GM23338 (cell line): Measurements from ENCODE around the gene TP53BP2. TPM values are rescaled to one million over a fixed set of nuclear protein-coding genes. Genes with fewer than 3 reads are reported as not detected.
A peak's percentile ranks its signal among the peaks of the same experiment; 100 is the strongest.

ENCODE experiments used
- ATAC-seq: fragments of 200-7000 bp; cut with Tn5 transposase; 3 replicates; pipeline ENCODE4 v1.9.1; 2020
- DNase-seq: peaks from one replicate; pipeline ENCODE4 v3.0.0-alpha.2; 2015; ENCODE audit warnings: low spot score
- H2AFZ ChIP-seq: fragments of 200-600 bp; sonication (generic); 2 replicates; pipeline ENCODE4 v1.8.0; 2016; ENCODE audit warnings: antibody characterized with exemption, mild to moderate bottlenecking, moderate library complexity
- H3F3A ChIP-seq: fragments of 200-600 bp; sonication (generic); replicated peaks from 2 replicates; pipeline ENCODE4 v1.8.0; 2017; ENCODE audit warnings: antibody characterized with exemption, mixed run types, low read depth
- H3K27ac ChIP-seq: fragments of 200-600 bp; sonication (generic); 2 replicates; pipeline ENCODE4 v1.6.1; 2016; ENCODE audit warnings: low read depth
- H3K27me3 ChIP-seq: fragments of 200-600 bp; sonication (generic); 2 replicates; pipeline ENCODE4 v1.8.0; 2016; ENCODE audit warnings: mild to moderate bottlenecking, mixed run types, moderate library complexity; ENCODE audit not compliant: insufficient read depth
- H3K36me3 ChIP-seq: fragments of 200-600 bp; sonication (generic); 2 replicates; pipeline ENCODE4 v1.8.0; 2016; ENCODE audit warnings: mild to moderate bottlenecking; ENCODE audit not compliant: insufficient read depth
- H3K4me1 ChIP-seq: fragments of 200-600 bp; sonication (generic); 2 replicates; pipeline ENCODE4 v1.8.0; 2016; ENCODE audit warnings: mild to moderate bottlenecking, moderate library complexity; ENCODE audit not compliant: insufficient read depth
- H3K4me2 ChIP-seq: fragments of 200-600 bp; sonication (generic); 2 replicates; pipeline ENCODE4 v1.7.1; 2017; ENCODE audit warnings: mixed run types
- H3K4me3 ChIP-seq: fragments of 200-600 bp; sonication (generic); 2 replicates; pipeline ENCODE4 v1.6.1; 2016; ENCODE audit warnings: mixed run types
- H3K79me2 ChIP-seq: fragments of 200-600 bp; sonication (generic); replicated peaks from 2 replicates; pipeline ENCODE4 v1.8.0; 2017; ENCODE audit warnings: mild to moderate bottlenecking; ENCODE audit not compliant: insufficient read depth
- H3K9me2 ChIP-seq: fragments of 200-600 bp; sonication (generic); 2 replicates; pipeline ENCODE4 v1.8.0; 2017; ENCODE audit not compliant: insufficient read depth
- H4K20me1 ChIP-seq: fragments of 200-600 bp; sonication (generic); replicated peaks from 2 replicates; pipeline ENCODE4 v1.8.0; 2017; ENCODE audit warnings: mild to moderate bottlenecking; ENCODE audit not compliant: insufficient read depth
- H3K27ac Mint-ChIP-seq: 2 replicates; pipeline ENCODE4 v1.8.0; 2020; ENCODE audit warnings: inconsistent platforms, mild to moderate bottlenecking, moderate library complexity, mixed read lengths
- H3K27me3 Mint-ChIP-seq: 3 replicates; pipeline ENCODE4 v1.8.0; 2022; ENCODE audit warnings: low read depth, mild to moderate bottlenecking, moderate library complexity, mixed read lengths, inconsistent platforms; ENCODE audit not compliant: insufficient read depth, poor library complexity
- H3K36me3 Mint-ChIP-seq: 3 replicates; pipeline ENCODE4 v1.8.0; 2021; ENCODE audit warnings: low read depth, mild to moderate bottlenecking, inconsistent platforms, moderate library complexity, mixed read lengths
- H3K4me1 Mint-ChIP-seq: 3 replicates; pipeline ENCODE4 v1.8.0; 2020; ENCODE audit warnings: mild to moderate bottlenecking, inconsistent platforms, mixed read lengths
- H3K4me3 Mint-ChIP-seq: 3 replicates; pipeline ENCODE4 v1.8.0; 2021; ENCODE audit warnings: moderate library complexity, mild to moderate bottlenecking, inconsistent platforms, mixed read lengths
- H3K9me3 Mint-ChIP-seq: 3 replicates; pipeline ENCODE4 v1.8.0; 2020; ENCODE audit warnings: moderate library complexity, mild to moderate bottlenecking, inconsistent platforms, mixed read lengths
- CTCF ChIP-seq, 2 experiments: fragments of 200-600 bp in 1 of 2; sonication (generic) in 1 of 2; conservative IDR thresholded peaks; 2 replicates each; pipeline versions ENCODE4 v1.5.1 to v1.6.1; 2016 to 2017; ENCODE audit warnings: antibody characterized with exemption in 2 of 2, low read depth in 2 of 2, mild to moderate bottlenecking in 2 of 2, moderate library complexity in 1 of 2
- EZH2phosphoT487 ChIP-seq: fragments of 200-600 bp; sonication (generic); IDR thresholded peaks from one replicate; pipeline ENCODE4 v1.8.1; 2018; ENCODE audit warnings: antibody characterized with exemption; ENCODE audit not compliant: unreplicated experiment
- JUNB ChIP-seq: IDR thresholded peaks from one replicate; pipeline ENCODE4 v1.6.1; 2016; ENCODE audit warnings: antibody characterized with exemption; ENCODE audit not compliant: unreplicated experiment
- NANOG ChIP-seq: IDR thresholded peaks from 2 replicates; pipeline ENCODE4 v1.6.1; 2016; ENCODE audit warnings: antibody characterized with exemption, borderline replicate concordance
- ZNF114 ChIP-seq: fragments of 250-450 bp; sonication (Bioruptor Pico); IDR thresholded peaks from 2 replicates; pipeline ENCODE4 v1.5.0; 2020; ENCODE audit warnings: mild to moderate bottlenecking, moderate library complexity
- ZNF462 ChIP-seq: fragments of 250-450 bp; sonication (Bioruptor Pico); IDR thresholded peaks from 2 replicates; pipeline ENCODE4 v1.5.0; 2020; ENCODE audit warnings: mild to moderate bottlenecking, moderate library complexity
- polyA plus RNA-seq: library from polyadenylated mRNA; unstranded; fragments of >200 nt; fragmentation: Nextera tagmentation; extraction: Ambion mirVana; gene quantifications from 2 replicates; pipeline ENCODE4 v1.2.1, GENCODE V29; 2016
- total RNA-seq: library from RNA; depleted of rRNA; stranded (reverse); fragments of >200 nt; shearing (Covaris generic); gene quantifications from 2 replicates; pipeline ENCODE4 v1.2.3, GENCODE V29; 2014

TP53BP2 gene
- total and polyA plus RNA-seq, 2 experiments from 2014 or later = 10.1 to 32.9 TPM

- TF ChIP-seq EZH2phosphoT487 (no peak), ZNF462 (CRISPR knock-in tag) (no peak), ZNF114 (CRISPR knock-in tag) (no peak), JUNB (no peak)
Observed at GRCh38 chr1:223760833-223761232, 84.9 kb downstream of the TP53BP2 start (continued).

DNA sequence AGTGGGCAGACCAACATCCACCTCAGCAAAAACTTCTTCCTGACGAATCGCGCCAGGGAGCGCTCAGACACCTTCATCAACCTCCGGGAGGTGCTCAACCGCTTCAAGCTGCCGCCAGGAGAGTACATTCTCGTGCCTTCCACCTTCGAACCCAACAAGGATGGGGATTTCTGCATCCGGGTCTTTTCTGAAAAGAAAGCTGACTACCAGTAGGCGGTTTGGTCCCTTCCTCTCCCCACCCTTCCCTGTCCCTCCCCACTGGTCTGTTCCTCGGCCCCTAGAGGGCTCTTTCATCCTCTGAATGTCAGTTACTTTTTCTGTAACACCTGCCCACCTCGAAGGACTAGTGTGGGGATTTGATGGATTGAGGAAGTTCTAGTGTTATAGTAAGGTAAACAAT lies 86.5 kb downstream of the TP53BP2 start:
- no peak overlapping the region; the same call in 1 of the 2 replicates for H3K27ac Mint-ChIP-seq
- Histone ChIP-seq H3K4me1 (no peaks in the 10 kb centered on the region), H3F3A (no peaks in the 10 kb centered on the region), H3K9me2 (no peaks in the 10 kb centered on the region; the same call in 1 of the 2 replicates), H3K27me3 (no peaks in the 10 kb centered on the region), H3K4me2 (no peak overlapping the region), H3K36me3 (no peaks in the 10 kb centered on the region), H3K27ac (no peak overlapping the region), H2AFZ (no peak overlapping the region), H4K20me1 (no peaks in the 10 kb centered on the region), H3K4me3 (no peak overlapping the region), H3K79me2 (no peaks in the 10 kb centered on the region)
- peaks cover 2% of the 10 kb centered on the region for H3K36me3 Mint-ChIP-seq
- no peak for TF ChIP-seq NANOG
- TF ChIP-seq CTCF (conservative IDR thresholded peaks at IDR 0.05; ENCODE audit: low read depth in 2 of 2) = peak; percentile 43 to 50
- peaks cover 3% of the 10 kb centered on the region; the same call in 1 of the 3 replicates for H3K4me1 Mint-ChIP-seq
- ATAC-seq = peak; percentile 86
- DNase-seq = peak; percentile 91
- H3K4me3 Mint-ChIP-seq = no peak overlapping the region
- peaks cover 11% of the 10 kb centered on the region for H3K27me3 Mint-ChIP-seq
- H3K9me3 Mint-ChIP-seq = no peaks in the 10 kb centered on the region; the same call in 2 of the 3 replicates
